ENCODE measurements around the gene HDAC9.

- TF ChIP-seq POLR2A (IDR thresholded peaks at IDR 0.05) = no peak
- no peak for TF ChIP-seq CTCF (IDR thresholded peaks at IDR 0.05)
Measured at GRCh38 chr7:18896343-18896975, 400.9 kb downstream of the HDAC9 start.
